BLaER1 (cell line): ENCODE measurements around the gene MYCBP.

Source experiments
- H3K27ac ChIP-seq: shearing (Covaris generic); formaldehyde crosslinking; 2 replicates; pipeline ENCODE4 v1.8.1; 2022
- H3K27me3 ChIP-seq: shearing (Covaris generic); formaldehyde crosslinking; 2 replicates; pipeline ENCODE4 v1.8.1; 2022
- H3K36me3 ChIP-seq: shearing (Covaris generic); formaldehyde crosslinking; 2 replicates; pipeline ENCODE4 v1.8.1; 2022
- H3K4me1 ChIP-seq: shearing (Covaris generic); formaldehyde crosslinking; 2 replicates; pipeline ENCODE4 v1.8.1; 2022
- H3K4me2 ChIP-seq: shearing (Covaris generic); formaldehyde crosslinking; 2 replicates; pipeline ENCODE4 v1.8.1; 2022
- H3K4me3 ChIP-seq: shearing (Covaris generic); formaldehyde crosslinking; 2 replicates; pipeline ENCODE4 v1.8.1; 2022
- H3K9ac ChIP-seq: shearing (Covaris generic); formaldehyde crosslinking; 2 replicates; pipeline ENCODE4 v1.8.1; 2022
- H3K9me3 ChIP-seq: shearing (Covaris generic); formaldehyde crosslinking; 2 replicates; pipeline ENCODE4 v1.8.1; 2022
- H4K20me1 ChIP-seq: shearing (Covaris generic); formaldehyde crosslinking; 2 replicates; pipeline ENCODE4 v1.8.1; 2022
- Cebpa-rat ChIP-seq: shearing (Covaris generic); IDR thresholded peaks from 2 replicates; pipeline ENCODE4 v1.8.1; 2022

The MYCBP gene

DNA sequence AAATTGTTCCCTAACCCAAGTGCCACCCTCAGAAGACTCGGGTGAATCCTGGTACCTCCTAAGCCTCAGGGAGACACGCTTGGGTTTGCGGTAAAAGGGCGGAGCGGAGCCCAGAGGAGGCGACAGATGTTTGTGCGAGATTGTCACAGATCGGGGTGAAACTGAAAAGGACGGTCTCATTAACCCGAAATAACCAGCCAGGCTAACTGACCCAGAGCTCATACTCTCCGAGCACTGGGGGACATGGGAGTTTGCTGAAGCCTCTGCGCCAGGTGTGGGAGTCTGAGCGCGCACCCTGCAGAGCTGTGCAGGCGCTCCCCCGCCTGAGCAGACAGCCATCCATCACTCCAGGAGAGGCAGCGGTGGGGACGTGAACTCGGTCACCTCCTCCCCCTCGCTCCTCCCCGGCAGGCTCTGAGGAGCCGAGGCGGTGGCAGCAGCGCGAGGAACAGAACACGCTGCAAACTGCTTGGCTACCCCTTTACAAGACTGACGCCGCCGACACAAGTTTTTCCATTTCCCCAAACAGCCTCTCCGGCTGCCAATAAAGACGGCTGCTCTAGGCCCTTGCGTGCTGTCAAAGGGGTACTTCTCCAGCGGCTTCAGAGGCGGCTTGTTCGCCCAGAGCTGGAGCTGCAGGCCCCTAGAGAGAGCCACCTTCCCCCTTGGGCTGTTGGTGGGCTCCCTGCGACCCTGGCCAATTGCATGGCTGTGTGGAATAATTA is 57.1 kb downstream of the MYCBP start:
- Histone ChIP-seq H3K27me3 (peaks cover 68% of the 10 kb centered on the region), H3K27ac (no peak overlapping the region), H3K4me3 (peak overlapping the region; percentile 49), H3K36me3 (no peaks in the 10 kb centered on the region), H3K9ac (no peak overlapping the region), H4K20me1 (no peaks in the 10 kb centered on the region), H3K4me1 (peaks cover 27% of the 10 kb centered on the region), H3K4me2 (peak overlapping the region; percentile 73), H3K9me3 (peaks cover 16% of the 10 kb centered on the region)
- TF ChIP-seq Cebpa-rat, result no peak

DNA sequence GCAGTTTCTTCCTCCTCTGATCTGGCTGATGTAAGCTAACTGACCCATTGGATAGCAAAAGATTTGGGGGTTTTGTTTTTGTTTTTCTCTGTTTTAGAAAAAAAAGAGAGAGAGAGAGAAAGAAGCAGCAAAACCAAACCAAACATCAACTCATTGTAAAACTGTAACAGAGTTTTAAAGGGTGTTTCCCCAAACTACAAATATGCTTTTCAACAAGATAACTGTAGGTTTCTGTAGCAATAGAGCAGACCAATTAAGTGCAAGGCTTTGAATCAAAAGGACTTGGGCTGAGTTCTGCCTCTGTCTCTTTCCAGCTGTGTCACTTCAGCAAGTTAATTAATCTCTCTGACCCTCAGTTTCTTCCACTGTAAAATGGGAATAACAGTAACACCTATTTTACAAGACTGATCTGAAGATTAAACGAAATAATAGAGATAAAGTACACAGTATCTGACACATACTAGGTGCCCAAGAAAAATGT is 58.1 kb downstream of the MYCBP start:
- no peak overlapping the region for H3K4me3 ChIP-seq
- peaks cover 66% of the 10 kb centered on the region for H3K27me3 ChIP-seq
- no peak overlapping the region for H3K4me2 ChIP-seq
- no peak overlapping the region for H3K9ac ChIP-seq
- no peak for TF ChIP-seq Cebpa-rat
- H3K27ac ChIP-seq, result no peak overlapping the region
- H3K9me3 ChIP-seq, result peaks cover 16% of the 10 kb centered on the region
- no peaks in the 10 kb centered on the region for H4K20me1 ChIP-seq
- no peaks in the 10 kb centered on the region for H3K36me3 ChIP-seq
- H3K4me1 ChIP-seq, result peaks cover 27% of the 10 kb centered on the region

DNA sequence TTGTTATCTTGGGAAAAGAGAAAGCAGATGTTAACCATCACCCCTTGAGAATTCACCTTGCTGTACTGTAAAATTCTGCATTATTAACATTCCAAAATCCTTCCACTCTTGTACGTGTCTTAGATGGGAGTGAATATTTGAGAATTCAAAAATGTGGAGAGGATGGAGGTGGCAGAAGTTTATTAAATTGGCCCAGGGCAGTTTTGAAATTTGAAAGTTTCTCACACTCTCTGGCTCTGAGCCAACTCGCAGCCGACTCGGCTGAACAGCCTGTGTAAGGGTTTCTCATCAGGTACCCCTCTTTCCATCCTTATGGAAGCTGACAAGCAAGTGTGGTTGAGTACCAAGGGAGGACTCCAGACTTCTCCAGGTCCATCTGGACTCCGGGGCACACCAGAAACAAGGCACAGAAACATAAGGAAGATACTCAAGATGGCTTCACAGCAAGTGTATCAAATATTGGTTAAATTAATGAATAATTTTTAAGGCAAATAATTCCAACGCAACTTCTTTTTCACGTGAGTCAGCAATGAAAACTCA is 58.6 kb downstream of the MYCBP start:
- Histone ChIP-seq H3K4me1 (peaks cover 27% of the 10 kb centered on the region), H3K36me3 (no peaks in the 10 kb centered on the region), H3K9ac (no peak overlapping the region), H3K27ac (no peak overlapping the region), H4K20me1 (no peaks in the 10 kb centered on the region), H3K4me3 (no peak overlapping the region), H3K27me3 (peaks cover 61% of the 10 kb centered on the region), H3K4me2 (no peak overlapping the region), H3K9me3 (peaks cover 16% of the 10 kb centered on the region)
- no peak for TF ChIP-seq Cebpa-rat

DNA sequence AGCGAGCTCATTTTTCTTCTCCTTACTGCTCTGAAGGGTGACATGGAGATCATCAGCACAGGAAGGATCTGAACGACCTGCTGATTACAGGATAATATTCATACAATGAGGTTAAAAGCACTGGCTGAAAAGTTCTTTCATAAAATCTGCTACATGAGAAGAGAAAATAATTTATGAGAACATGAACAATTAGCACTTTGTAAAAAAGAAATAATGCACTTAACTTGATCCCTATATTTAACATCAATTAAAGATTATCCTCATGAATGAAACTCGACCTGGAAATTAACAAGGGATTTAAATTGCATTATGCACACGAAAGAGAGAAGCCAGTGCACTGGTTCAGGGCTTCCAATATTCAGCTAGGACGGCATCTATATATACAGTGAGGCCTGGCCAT is 60.2 kb downstream of the MYCBP start:
- Histone ChIP-seq H3K4me2 (no peak overlapping the region), H3K4me1 (peaks cover 19% of the 10 kb centered on the region), H4K20me1 (no peaks in the 10 kb centered on the region), H3K27me3 (peaks cover 45% of the 10 kb centered on the region), H3K9ac (no peak overlapping the region), H3K9me3 (peaks cover 13% of the 10 kb centered on the region), H3K36me3 (no peaks in the 10 kb centered on the region), H3K4me3 (no peak overlapping the region), H3K27ac (no peak overlapping the region)
- no peak for TF ChIP-seq Cebpa-rat
